GM21825 (cell line): ENCODE data around the gene DYNC1I1.
"Not testable (repeated sequence)": the region's sequence is repeated elsewhere in the genome, so short reads cannot be mapped to it uniquely, and the experiment has no call there.

Experiments used
- ATAC-seq: cut with Tn5 transposase; IDR thresholded peaks from one replicate; pipeline ENCODE4 v1.9.1; 2021; ENCODE audit warnings: mild to moderate bottlenecking, moderate library complexity; ENCODE audit not compliant: unreplicated experiment

Gene DYNC1I1

GRCh38 chr7:95906851-95907250 is 134.5 kb downstream of the DYNC1I1 start:
- ATAC-seq: no peak

GRCh38 chr7:95907337-95907736 is 135.0 kb downstream of the DYNC1I1 start:
- ATAC-seq: no peak

- no peak for ATAC-seq
Observed at GRCh38 chr7:95908499-95908898, 136.1 kb downstream of the DYNC1I1 start.

- ATAC-seq: no peak
Observed at GRCh38 chr7:95910341-95910740, 138.0 kb downstream of the DYNC1I1 start.

GRCh38 chr7:95915731-95916130 is 143.4 kb downstream of the DYNC1I1 start:
- ATAC-seq: no peak

- ATAC-seq: no peak
Observed at GRCh38 chr7:95916573-95917297, 144.4 kb downstream of the DYNC1I1 start.

- no peak for ATAC-seq
Observed at GRCh38 chr7:95917634-95918033, 145.3 kb downstream of the DYNC1I1 start.

GRCh38 chr7:95919556-95919955 is 147.2 kb downstream of the DYNC1I1 start:
- ATAC-seq: no peak

- no peak for ATAC-seq
Observed at GRCh38 chr7:95921543-95921942, 149.2 kb downstream of the DYNC1I1 start.

GRCh38 chr7:95922191-95922590 is 149.8 kb downstream of the DYNC1I1 start:
- ATAC-seq: no peak

- no peak for ATAC-seq
Observed at GRCh38 chr7:95925236-95925635, 152.9 kb downstream of the DYNC1I1 start.

- ATAC-seq: no peak
Observed at GRCh38 chr7:95925971-95926370, 153.6 kb downstream of the DYNC1I1 start.

- no peak for ATAC-seq
Observed at GRCh38 chr7:95927756-95928155, 155.4 kb downstream of the DYNC1I1 start.

- ATAC-seq: no peak
Observed at GRCh38 chr7:95929710-95930280, 157.4 kb downstream of the DYNC1I1 start.

- ATAC-seq: no peak
Observed at GRCh38 chr7:95931460-95932232, 159.3 kb downstream of the DYNC1I1 start.

GRCh38 chr7:95933618-95934017 is 161.3 kb downstream of the DYNC1I1 start:
- no peak for ATAC-seq

GRCh38 chr7:95944867-95945266 is 172.5 kb downstream of the DYNC1I1 start:
- not testable (repeated sequence) for ATAC-seq

- ATAC-seq: no peak
Observed at GRCh38 chr7:95950698-95951097, 178.3 kb downstream of the DYNC1I1 start.

- ATAC-seq: no peak
Observed at GRCh38 chr7:95951531-95951930, 179.2 kb downstream of the DYNC1I1 start.

GRCh38 chr7:95951997-95952795 is 179.8 kb downstream of the DYNC1I1 start:
- no peak for ATAC-seq

GRCh38 chr7:95952851-95953250 is 180.5 kb downstream of the DYNC1I1 start:
- no peak for ATAC-seq
